GM12878 (cell line): ENCODE results near the gene HSCB. TPM values are rescaled to one million over a fixed set of nuclear protein-coding genes. Genes with fewer than 3 reads are reported as not detected.

ENCODE experiments used
- BCL11A ChIP-seq: IDR thresholded peaks from 2 replicates; pipeline ENCODE4 v1.6.1; 2011; ENCODE audit warnings: low read depth, low read length
- CHD1 ChIP-seq: IDR thresholded peaks from 2 replicates; pipeline ENCODE4 v1.6.1; 2012; ENCODE audit warnings: low read depth, low read length, improper control_type of control experiment
- CHD2 ChIP-seq: IDR thresholded peaks from 2 replicates; pipeline ENCODE4 v1.6.1; 2011; ENCODE audit warnings: low read depth, low read length, improper control_type of control experiment, borderline replicate concordance
- CTCF ChIP-seq, 3 experiments: IDR thresholded peaks in 2 of 3; conservative IDR thresholded peaks in 1 of 3; 2 replicates each; pipeline ENCODE4 v1.5.1; 2011; ENCODE audit warnings: low read depth in 3 of 3, low read length in 3 of 3, mild to moderate bottlenecking in 3 of 3, control low read depth in 2 of 3, moderate library complexity in 2 of 3, inconsistent platforms in 1 of 3, mixed read lengths in 1 of 3; ENCODE audit not compliant: control insufficient read depth in 2 of 3, insufficient read depth in 1 of 3; ENCODE audit errors: extremely low read depth in 1 of 3
- EZH2 ChIP-seq: IDR thresholded peaks from 2 replicates; pipeline ENCODE4 v1.6.1; 2012; ENCODE audit warnings: low read depth, mild to moderate bottlenecking, control low read depth, inconsistent platforms, low read length, borderline replicate concordance; ENCODE audit not compliant: control insufficient read depth
- MAX ChIP-seq: IDR thresholded peaks from 2 replicates; pipeline ENCODE4 v1.6.1; 2012; ENCODE audit warnings: low read depth, low read length, improper control_type of control experiment
- MTA2 ChIP-seq: fragments of 450-650 bp; IDR thresholded peaks from 2 replicates; pipeline ENCODE4 v1.6.1; 2016; ENCODE audit warnings: low read depth, mild to moderate bottlenecking, moderate library complexity
- MYB ChIP-seq: fragments of 150-350 bp; IDR thresholded peaks from 2 replicates; pipeline ENCODE4 v1.6.1; 2014; ENCODE audit warnings: mild to moderate bottlenecking, low read depth, low read length, borderline replicate concordance
- NFYA ChIP-seq: IDR thresholded peaks from 2 replicates; pipeline ENCODE4 v1.6.1; 2011; ENCODE audit warnings: low read depth, mild to moderate bottlenecking, low read length, improper control_type of control experiment, borderline replicate concordance
- PRDM15 ChIP-seq: fragments of 450-650 bp; formaldehyde crosslinking; IDR thresholded peaks from 2 replicates; pipeline ENCODE4 v1.4.0; 2020; ENCODE audit warnings: mild to moderate bottlenecking, moderate library complexity
- RCOR1 ChIP-seq: conservative IDR thresholded peaks from 2 replicates; pipeline ENCODE4 v1.6.1; 2012; ENCODE audit warnings: low read depth, low read length, improper control_type of control experiment
- SUPT20H ChIP-seq: IDR thresholded peaks from 2 replicates; pipeline ENCODE4 v1.6.1; 2011; ENCODE audit warnings: low read depth, mild to moderate bottlenecking, low read length, moderate library complexity, borderline replicate concordance; ENCODE audit not compliant: control insufficient read depth
- YBX1 ChIP-seq: fragments of 450-650 bp; IDR thresholded peaks from 2 replicates; pipeline ENCODE4 v1.6.1; 2016; ENCODE audit warnings: antibody characterized with exemption
- polyA plus RNA-seq, 11 experiments: library from polyadenylated mRNA; depleted of rRNA in 4 of 11; unstranded in 6 of 11; stranded (reverse) in 5 of 11; fragments of >200 nt; fragmentation: Nextera tagmentation in 4 of 11; fragmentation: Illumina TruSeq in 1 of 11; extraction: Ambion mirVana in 4 of 11; extraction: Trizol in 1 of 11; gene quantifications; 1 replicate in 1 of 11; 2 replicates in 10 of 11; pipeline versions ENCODE4 v1.2.1 to v1.2.3, GENCODE V29; 2011 to 2016; ENCODE audit warnings: inconsistent platforms in 2 of 11, missing spikeins in 2 of 11, low read depth in 1 of 11
- total RNA-seq, 4 experiments: library from RNA; depleted of rRNA in 3 of 4; stranded (reverse); fragments of >200 nt in 3 of 4; fragmentation: Illumina TruSeq in 1 of 4; extraction: Trizol in 1 of 4; gene quantifications; 2 replicates each; pipeline versions ENCODE4 v1.2.1 to v1.2.3, GENCODE V29; 2013 to 2021
- TF ChIP-seq, protein P1 (sequence below): IDR thresholded peaks from 2 replicates; pipeline ENCODE4 v1.6.1; 2011; ENCODE audit warnings: borderline replicate concordance, low read depth, mild to moderate bottlenecking, moderate library complexity, low read length; ENCODE audit not compliant: insufficient read depth, poor library complexity, severe bottlenecking
- TF ChIP-seq, protein P2 (sequence below): fragments of 150-350 bp; IDR thresholded peaks from 2 replicates; pipeline ENCODE4 v1.6.1; 2016; ENCODE audit warnings: low read depth, low read length
- TF ChIP-seq, protein P3 (sequence below): fragments of 450-650 bp; IDR thresholded peaks from 2 replicates; pipeline ENCODE4 v1.6.1; 2017; ENCODE audit warnings: borderline replicate concordance

HSCB gene
- total and polyA plus RNA-seq, 10 of the 15 experiments (the other 5 are each of a cell fraction or from before 2014, with no cell fraction given), result 10.6 to 28.4 (median 20.8) TPM

DNA sequence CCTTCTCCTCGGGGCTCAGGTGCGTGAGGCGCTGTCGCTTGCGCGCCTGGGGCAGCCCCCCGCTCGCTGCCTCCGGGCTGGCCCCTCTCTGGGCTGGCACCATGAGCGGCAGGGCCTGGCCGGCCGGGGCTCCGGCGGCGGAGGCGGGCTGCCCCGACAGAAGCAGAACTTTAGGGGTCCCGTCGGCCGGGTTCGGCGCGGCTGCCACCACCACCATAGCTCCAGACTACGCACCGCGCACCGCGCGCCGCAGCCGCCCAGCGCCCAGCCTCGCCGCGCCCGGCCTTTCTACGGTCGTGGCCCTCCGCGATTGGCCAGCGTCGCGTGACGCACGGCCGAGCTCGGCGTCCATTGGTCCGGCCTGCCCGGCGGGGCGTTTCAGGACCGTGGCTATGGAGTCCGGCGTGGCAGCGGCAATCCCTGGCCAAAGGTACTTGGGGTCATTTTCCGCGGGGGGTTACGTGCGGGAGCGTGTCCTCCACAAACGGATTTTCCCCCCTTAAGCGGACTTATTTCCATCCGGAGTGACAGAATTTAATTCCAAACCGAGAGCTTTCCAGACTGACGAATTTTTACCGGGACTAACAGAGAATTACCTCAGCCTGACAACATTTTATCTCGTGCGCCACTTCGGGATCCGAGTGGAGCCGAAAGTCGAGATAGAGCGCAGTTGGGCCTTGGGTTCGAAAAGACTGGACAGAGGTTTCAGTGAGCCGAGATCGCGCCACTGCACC, 58.6 kb downstream of the HSCB start, which contains the start of gene XBP1 (continued):
- TF ChIP-seq MAX, result peak; percentile 58; the same call in 1 of the 2 replicates
- TF ChIP-seq CHD2, result peak; percentile 84
- no peak for TF ChIP-seq YBX1
- TF ChIP-seq EZH2, result no peak
- no peak for TF ChIP-seq RCOR1
- TF ChIP-seq MYB, result no peak
- no peak for TF ChIP-seq BCL11A
- no peak for TF ChIP-seq NFYA
- TF ChIP-seq SUPT20H, result no peak
- no peak for TF ChIP-seq CTCF (IDR thresholded peaks at IDR 0.05 in 2 of 3, conservative IDR thresholded peaks at IDR 0.05 in 1 of 3; ENCODE audit: control insufficient read depth in 2 of 3, extremely low read depth in 1 of 3, insufficient read depth in 1 of 3, low read depth in 3 of 3, low read length in 3 of 3)
- TF ChIP-seq MTA2, result peak; percentile 32; the same call in 1 of the 2 replicates
- TF ChIP-seq CHD1, result no peak; the same call in 1 of the 2 replicates
- TF ChIP-seq PRDM15 (CRISPR knock-in tag), result no peak
- TF ChIP-seq, protein P1, sequence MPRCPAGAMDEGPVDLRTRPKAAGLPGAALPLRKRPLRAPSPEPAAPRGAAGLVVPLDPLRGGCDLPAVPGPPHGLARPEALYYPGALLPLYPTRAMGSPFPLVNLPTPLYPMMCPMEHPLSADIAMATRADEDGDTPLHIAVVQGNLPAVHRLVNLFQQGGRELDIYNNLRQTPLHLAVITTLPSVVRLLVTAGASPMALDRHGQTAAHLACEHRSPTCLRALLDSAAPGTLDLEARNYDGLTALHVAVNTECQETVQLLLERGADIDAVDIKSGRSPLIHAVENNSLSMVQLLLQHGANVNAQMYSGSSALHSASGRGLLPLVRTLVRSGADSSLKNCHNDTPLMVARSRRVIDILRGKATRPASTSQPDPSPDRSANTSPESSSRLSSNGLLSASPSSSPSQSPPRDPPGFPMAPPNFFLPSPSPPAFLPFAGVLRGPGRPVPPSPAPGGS, result no peak
- TF ChIP-seq, protein P2, sequence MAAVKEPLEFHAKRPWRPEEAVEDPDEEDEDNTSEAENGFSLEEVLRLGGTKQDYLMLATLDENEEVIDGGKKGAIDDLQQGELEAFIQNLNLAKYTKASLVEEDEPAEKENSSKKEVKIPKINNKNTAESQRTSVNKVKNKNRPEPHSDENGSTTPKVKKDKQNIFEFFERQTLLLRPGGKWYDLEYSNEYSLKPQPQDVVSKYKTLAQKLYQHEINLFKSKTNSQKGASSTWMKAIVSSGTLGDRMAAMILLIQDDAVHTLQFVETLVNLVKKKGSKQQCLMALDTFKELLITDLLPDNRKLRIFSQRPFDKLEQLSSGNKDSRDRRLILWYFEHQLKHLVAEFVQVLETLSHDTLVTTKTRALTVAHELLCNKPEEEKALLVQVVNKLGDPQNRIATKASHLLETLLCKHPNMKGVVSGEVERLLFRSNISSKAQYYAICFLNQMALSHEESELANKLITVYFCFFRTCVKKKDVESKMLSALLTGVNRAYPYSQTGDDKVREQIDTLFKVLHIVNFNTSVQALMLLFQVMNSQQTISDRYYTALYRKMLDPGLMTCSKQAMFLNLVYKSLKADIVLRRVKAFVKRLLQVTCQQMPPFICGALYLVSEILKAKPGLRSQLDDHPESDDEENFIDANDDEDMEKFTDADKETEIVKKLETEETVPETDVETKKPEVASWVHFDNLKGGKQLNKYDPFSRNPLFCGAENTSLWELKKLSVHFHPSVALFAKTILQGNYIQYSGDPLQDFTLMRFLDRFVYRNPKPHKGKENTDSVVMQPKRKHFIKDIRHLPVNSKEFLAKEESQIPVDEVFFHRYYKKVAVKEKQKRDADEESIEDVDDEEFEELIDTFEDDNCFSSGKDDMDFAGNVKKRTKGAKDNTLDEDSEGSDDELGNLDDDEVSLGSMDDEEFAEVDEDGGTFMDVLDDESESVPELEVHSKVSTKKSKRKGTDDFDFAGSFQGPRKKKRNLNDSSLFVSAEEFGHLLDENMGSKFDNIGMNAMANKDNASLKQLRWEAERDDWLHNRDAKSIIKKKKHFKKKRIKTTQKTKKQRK, result no peak
- TF ChIP-seq, protein P3, sequence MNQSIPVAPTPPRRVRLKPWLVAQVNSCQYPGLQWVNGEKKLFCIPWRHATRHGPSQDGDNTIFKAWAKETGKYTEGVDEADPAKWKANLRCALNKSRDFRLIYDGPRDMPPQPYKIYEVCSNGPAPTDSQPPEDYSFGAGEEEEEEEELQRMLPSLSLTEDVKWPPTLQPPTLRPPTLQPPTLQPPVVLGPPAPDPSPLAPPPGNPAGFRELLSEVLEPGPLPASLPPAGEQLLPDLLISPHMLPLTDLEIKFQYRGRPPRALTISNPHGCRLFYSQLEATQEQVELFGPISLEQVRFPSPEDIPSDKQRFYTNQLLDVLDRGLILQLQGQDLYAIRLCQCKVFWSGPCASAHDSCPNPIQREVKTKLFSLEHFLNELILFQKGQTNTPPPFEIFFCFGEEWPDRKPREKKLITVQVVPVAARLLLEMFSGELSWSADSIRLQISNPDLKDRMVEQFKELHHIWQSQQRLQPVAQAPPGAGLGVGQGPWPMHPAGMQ, result no peak
